HepG2 (cell line): ENCODE results near the gene COPZ1. TPM values are rescaled to one million over a fixed set of nuclear protein-coding genes. Genes with fewer than 3 reads are reported as not detected.
A peak's percentile ranks its signal among the peaks of the same experiment; 100 is the strongest.

Experiments used
- FOXJ3 ChIP-seq: sonication (generic); formaldehyde crosslinking; IDR thresholded peaks from 2 replicates; pipeline ENCODE4 v1.4.0; 2020; ENCODE audit warnings: missing genetic modification reagents, mild to moderate bottlenecking, borderline replicate concordance
- GZF1 ChIP-seq: sonication (generic); formaldehyde crosslinking; IDR thresholded peaks from 2 replicates; pipeline ENCODE4 v1.5.1; 2020; ENCODE audit warnings: mild to moderate bottlenecking, missing genetic modification reagents
- MEIS1 ChIP-seq: sonication (generic); formaldehyde crosslinking; IDR thresholded peaks from 2 replicates; pipeline ENCODE4 v1.9.0; 2021; ENCODE audit warnings: mild to moderate bottlenecking, missing genetic modification reagents, moderate library complexity, borderline replicate concordance
- MZF1 ChIP-seq: sonication (generic); formaldehyde crosslinking; IDR thresholded peaks from 2 replicates; pipeline ENCODE4 v1.8.1; 2023; ENCODE audit warnings: mild to moderate bottlenecking, missing genetic modification reagents, borderline replicate concordance
- NRL ChIP-seq: sonication (generic); formaldehyde crosslinking; IDR thresholded peaks from 2 replicates; pipeline ENCODE4 v1.5.0; 2020; ENCODE audit warnings: missing genetic modification reagents, mild to moderate bottlenecking, moderate library complexity, borderline replicate concordance
- ONECUT2 ChIP-seq: sonication (generic); formaldehyde crosslinking; IDR thresholded peaks from 2 replicates; pipeline ENCODE4 v1.4.0; 2020; ENCODE audit warnings: missing genetic modification reagents
- REST ChIP-seq, 2 experiments: IDR thresholded peaks; 2 replicates each; pipeline ENCODE4 v1.6.1; 2011 to 2012; ENCODE audit warnings: low read length in 2 of 2, borderline replicate concordance in 1 of 2, low read depth in 1 of 2, mild to moderate bottlenecking in 1 of 2, moderate library complexity in 1 of 2
- SMC3 ChIP-seq: IDR thresholded peaks from 2 replicates; pipeline ENCODE4 v1.6.1; 2011; ENCODE audit warnings: low read length, improper control_type of control experiment
- THAP8 ChIP-seq: sonication (generic); formaldehyde crosslinking; IDR thresholded peaks from 2 replicates; pipeline ENCODE4 v1.5.1; 2020; ENCODE audit warnings: missing genetic modification reagents, mild to moderate bottlenecking, borderline replicate concordance
- ZBTB26 ChIP-seq: IDR thresholded peaks from 2 replicates; pipeline ENCODE4 v1.6.1; 2016; ENCODE audit warnings: missing compliant biosample characterization, missing genetic modification reagents, borderline replicate concordance
- ZMYM4 ChIP-seq: sonication (generic); formaldehyde crosslinking; IDR thresholded peaks from 2 replicates; pipeline ENCODE4 v1.8.1; 2023; ENCODE audit warnings: mild to moderate bottlenecking, missing genetic modification reagents
- ZNF329 ChIP-seq: sonication (generic); formaldehyde crosslinking; IDR thresholded peaks from 2 replicates; pipeline ENCODE4 v1.9.0; 2021; ENCODE audit warnings: low read depth, mild to moderate bottlenecking, missing genetic modification reagents
- ZNF446 ChIP-seq: sonication (generic); formaldehyde crosslinking; IDR thresholded peaks from 2 replicates; pipeline ENCODE4 v1.5.0; 2020; ENCODE audit warnings: mild to moderate bottlenecking, missing genetic modification reagents
- ZNF496 ChIP-seq: sonication (generic); formaldehyde crosslinking; IDR thresholded peaks from 2 replicates; pipeline ENCODE4 v1.8.1; 2023; ENCODE audit warnings: mild to moderate bottlenecking, moderate library complexity, missing genetic modification reagents; ENCODE audit not compliant: insufficient replicate concordance
- ZNF597 ChIP-seq: sonication (generic); formaldehyde crosslinking; IDR thresholded peaks from 2 replicates; pipeline ENCODE4 v1.5.0; 2020; ENCODE audit warnings: missing genetic modification reagents
- ZNF678 ChIP-seq: sonication (generic); formaldehyde crosslinking; IDR thresholded peaks from 2 replicates; pipeline ENCODE4 v1.4.0; 2020; ENCODE audit warnings: mild to moderate bottlenecking, missing genetic modification reagents
- ZNF737 ChIP-seq: sonication (generic); formaldehyde crosslinking; IDR thresholded peaks from 2 replicates; pipeline ENCODE4 v1.5.0; 2020; ENCODE audit warnings: missing genetic modification reagents, mild to moderate bottlenecking, borderline replicate concordance
- ZNF75D ChIP-seq: sonication (generic); formaldehyde crosslinking; IDR thresholded peaks from 2 replicates; pipeline ENCODE4 v1.8.1; 2023; ENCODE audit warnings: missing genetic modification reagents, mild to moderate bottlenecking, borderline replicate concordance
- ZNF839 ChIP-seq: sonication (generic); formaldehyde crosslinking; IDR thresholded peaks from 2 replicates; pipeline ENCODE4 v1.4.0; 2020; ENCODE audit warnings: missing genetic modification reagents, mild to moderate bottlenecking, borderline replicate concordance
- ZNF841 ChIP-seq: sonication (generic); formaldehyde crosslinking; IDR thresholded peaks from 2 replicates; pipeline ENCODE4 v1.8.1; 2023; ENCODE audit warnings: missing genetic modification reagents, borderline replicate concordance
- ZSCAN30 ChIP-seq: sonication (generic); formaldehyde crosslinking; IDR thresholded peaks from 2 replicates; pipeline ENCODE4 v1.5.0; 2020; ENCODE audit warnings: mild to moderate bottlenecking, missing genetic modification reagents
- polyA plus RNA-seq, 8 experiments: library from polyadenylated mRNA; depleted of rRNA in 3 of 8; stranded (reverse) in 7 of 8; unstranded in 1 of 8; fragments of >200 nt; fragmentation: Illumina TruSeq in 4 of 8; extraction: Trizol in 4 of 8; gene quantifications; 2 replicates each; pipeline versions ENCODE4 v1.2.1 to v1.2.3, GENCODE V29; 2011 to 2016; ENCODE audit warnings: low read depth in 4 of 8, missing spikeins in 1 of 8, mixed read lengths in 1 of 8; ENCODE audit not compliant: insufficient read depth in 1 of 8
- total RNA-seq, 5 experiments: library from RNA; depleted of rRNA; stranded (reverse); fragments of >200 nt; fragmentation: Illumina TruSeq; extraction: Trizol; gene quantifications; 2 replicates each; pipeline ENCODE4 v1.2.3, GENCODE V29; 2016; ENCODE audit warnings: low read depth in 1 of 5

The COPZ1 gene
- total and polyA plus RNA-seq, 2 of the 13 experiments (the other 11 are each of a cell fraction or from before 2014, with no cell fraction given), result 125 to 184 TPM

DNA sequence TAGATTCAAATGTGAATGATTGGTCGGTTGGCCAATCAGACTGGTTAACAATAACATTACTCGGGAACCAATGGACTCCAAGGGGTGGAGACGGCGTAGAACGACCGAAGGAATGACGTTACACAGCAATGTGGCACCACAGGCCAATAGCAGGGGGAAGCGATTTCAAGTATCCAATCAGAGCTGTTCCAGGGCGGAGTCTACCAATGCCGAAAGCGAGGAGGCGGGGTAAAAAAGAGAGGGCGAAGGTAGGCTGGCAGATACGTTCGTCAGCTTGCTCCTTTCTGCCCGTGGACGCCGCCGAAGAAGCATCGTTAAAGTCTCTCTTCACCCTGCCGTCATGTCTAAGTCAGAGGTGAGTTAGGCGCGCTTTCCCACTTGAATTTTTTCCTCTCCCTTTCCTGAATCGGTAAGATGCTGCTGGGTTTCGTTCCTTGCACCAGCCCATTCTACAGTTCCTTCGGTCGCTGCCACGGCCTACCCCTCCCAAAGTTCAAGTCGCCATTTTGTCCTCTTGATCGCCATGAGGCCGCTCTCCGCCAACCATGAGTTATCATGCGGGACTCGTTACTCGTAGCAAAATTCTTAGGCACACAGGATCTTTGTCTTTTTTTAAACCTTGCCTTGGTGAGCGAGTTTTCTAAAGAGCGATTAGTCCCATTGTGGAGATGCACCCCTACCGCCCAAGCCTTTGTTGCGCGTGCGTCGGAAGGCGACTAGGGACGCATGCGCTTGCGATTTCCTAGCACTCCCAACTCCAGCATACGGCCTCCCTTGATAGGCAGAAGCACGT is 44.3 kb upstream of the COPZ1 start, which contains the start of gene HNRNPA1 (continued):
- TF ChIP-seq ZNF496 (CRISPR knock-in tag), result no peak
- TF ChIP-seq ZNF841 (CRISPR knock-in tag), result no peak
- no peak for TF ChIP-seq SMC3
- TF ChIP-seq ZNF839 (CRISPR knock-in tag), result no peak
- TF ChIP-seq ZNF329 (CRISPR knock-in tag), result no peak
- no peak; the same call in 1 of the 2 replicates for TF ChIP-seq ZSCAN30 (CRISPR knock-in tag)
- peak; percentile 85; the same call in 1 of the 2 replicates for TF ChIP-seq NRL (CRISPR knock-in tag)
- no peak for TF ChIP-seq FOXJ3 (CRISPR knock-in tag)
- peak in 1 of 2 experiments; percentile 82; a peak in 2 of 4 replicates for TF ChIP-seq REST (IDR thresholded peaks at IDR 0.05; ENCODE audit: borderline replicate concordance in 1 of 2, low read depth in 1 of 2, low read length in 2 of 2)
- TF ChIP-seq ZNF446 (CRISPR knock-in tag), result 0 out of 2 replicates have a peak, but pooled peaks have one; percentile 38
- TF ChIP-seq THAP8 (CRISPR knock-in tag), result 0 out of 2 replicates have a peak, but pooled peaks have one; percentile 79
- no peak for TF ChIP-seq ZNF75D
- no peak for TF ChIP-seq MEIS1
- no peak for TF ChIP-seq ZNF678 (CRISPR knock-in tag)
- TF ChIP-seq MZF1, result no peak
- peak; percentile 95; the same call in 1 of the 2 replicates for TF ChIP-seq ZNF737 (CRISPR knock-in tag)
- 0 out of 2 replicates have a peak, but pooled peaks have one; percentile 24 for TF ChIP-seq ZNF597 (CRISPR knock-in tag)
- no peak; the same call in 1 of the 2 replicates for TF ChIP-seq ZMYM4 (CRISPR knock-in tag)
- TF ChIP-seq GZF1 (CRISPR knock-in tag), result no peak
- TF ChIP-seq ZBTB26 (CRISPR knock-in tag), result 0 out of 2 replicates have a peak, but pooled peaks have one; percentile 69
- TF ChIP-seq ONECUT2, result peak; percentile 21; the same call in 1 of the 2 replicates
